DMS153 (cell line): Measurements from ENCODE around the gene ZMYND15.

ENCODE experiments used
- DNase-seq: peaks from one replicate; lab custom pipeline; 2025; lab: John Stamatoyannopoulos, UW

ZMYND15 gene

GRCh38 chr17:4716081-4716480, 23.6 kb upstream of the ZMYND15 start:
- no peak for DNase-seq

GRCh38 chr17:4717791-4718190, 21.8 kb upstream of the ZMYND15 start:
- no peak for DNase-seq

GRCh38 chr17:4718276-4718675, 21.4 kb upstream of the ZMYND15 start:
- DNase-seq: no peak

- no peak for DNase-seq
These were observed 20.5 kb upstream of the ZMYND15 start for GRCh38 chr17:4719146-4719545.

- no peak for DNase-seq
These were observed 19.9 kb upstream of the ZMYND15 start for GRCh38 chr17:4719684-4720221.

- DNase-seq: no peak
These were observed 18.8 kb upstream of the ZMYND15 start for GRCh38 chr17:4720787-4721186.

GRCh38 chr17:4721203-4722135, 18.2 kb upstream of the ZMYND15 start:
- no peak for DNase-seq

- DNase-seq: no peak
These were observed 16.9 kb upstream of the ZMYND15 start for GRCh38 chr17:4722678-4723240.

- DNase-seq: no peak
These were observed 15.0 kb upstream of the ZMYND15 start for GRCh38 chr17:4724650-4725049.

GRCh38 chr17:4725646-4726310, 13.9 kb upstream of the ZMYND15 start:
- no peak for DNase-seq

GRCh38 chr17:4728124-4728523, 11.5 kb upstream of the ZMYND15 start:
- no peak for DNase-seq

GRCh38 chr17:4733073-4733531, 6.5 kb upstream of the ZMYND15 start:
- DNase-seq: no peak

- DNase-seq: no peak
These were observed 4.7 kb upstream of the ZMYND15 start for GRCh38 chr17:4734857-4735475.

GRCh38 chr17:4735876-4736651, 3.6 kb upstream of the ZMYND15 start:
- no peak for DNase-seq

GRCh38 chr17:4738136-4739121, 1.2 kb upstream of the ZMYND15 start:
- no peak for DNase-seq

GRCh38 chr17:4740025-4740351, 355 bp downstream of the ZMYND15 start:
- no peak for DNase-seq

- no peak for DNase-seq
These were observed 951 bp downstream of the ZMYND15 start for GRCh38 chr17:4740584-4740983.

GRCh38 chr17:4741544-4741943, 1.9 kb downstream of the ZMYND15 start:
- no peak for DNase-seq

- DNase-seq: no peak
These were observed 2.5 kb downstream of the ZMYND15 start for GRCh38 chr17:4742133-4742532.

GRCh38 chr17:4742629-4743028, 3.0 kb downstream of the ZMYND15 start:
- no peak for DNase-seq
